A549 treated with RU486 at 1 μM for 4 hours (cell line): ENCODE results near the gene CCDC192. TPM values are rescaled to one million over a fixed set of nuclear protein-coding genes. Genes with fewer than 3 reads are reported as not detected.

ENCODE experiments used
- total RNA-seq: library from RNA; stranded (reverse); fragments of 200-300 nt; extraction: Qiagen RNA extraction; gene quantifications from 5 replicates; pipeline ENCODE4 v1.2.3, GENCODE V29; 2022; ENCODE audit warnings: low read depth

The CCDC192 gene, protein sequence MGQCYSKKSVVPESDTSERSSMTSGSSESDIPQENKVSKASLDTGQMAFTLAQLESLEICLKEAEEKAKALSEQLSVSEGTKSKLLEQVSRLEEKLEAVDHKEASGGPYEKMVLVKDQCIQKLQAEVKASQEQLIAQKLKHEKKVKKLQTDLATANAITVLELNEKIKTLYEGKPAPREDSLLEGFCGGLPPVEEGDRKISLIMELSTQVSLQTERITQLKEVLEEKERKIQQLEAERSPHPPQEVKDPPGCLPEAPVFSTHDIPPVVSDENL
- not detected in 5 replicates for total RNA-seq

GRCh38 chr5:127702926-127703561 is at the start of gene CCDC192:
Gene CCDC192, plus strand, starts transcription at chr5:127703391. Its CDS starts 55 bp downstream, at chr5:127703446.

Other genes starting within 250 kb of the CCDC192 start
- 37.9 to 51.6 TPM (median 48.8 TPM) in 5 replicates for gene PRRC1, start 185.8 kb upstream of the CCDC192 start, total RNA-seq
- not detected in 5 replicates for gene CTXN3, start 54.3 kb upstream of the CCDC192 start, total RNA-seq